Measurements from ENCODE around the gene SELPLG.
"Not testable (repeated sequence)": the region's sequence is repeated elsewhere in the genome, so short reads cannot be mapped to it uniquely, and the experiment has no call there.

The SELPLG gene

DNA sequence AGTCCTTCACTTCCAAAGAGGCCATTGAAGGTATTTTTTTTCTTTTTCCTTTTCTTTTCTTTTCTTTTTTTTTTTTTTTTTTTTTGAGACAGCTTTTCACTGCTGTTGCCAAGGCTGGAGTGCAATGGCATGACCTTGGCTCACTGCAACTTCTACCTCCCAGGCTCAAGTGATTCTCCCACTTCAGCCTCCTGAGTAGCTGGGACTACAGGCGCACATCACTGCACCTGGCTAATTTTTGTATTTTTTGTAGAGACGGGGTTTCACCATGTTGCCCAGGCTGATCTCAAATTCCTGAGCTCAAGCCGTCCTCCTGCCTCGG, 14.8 kb downstream of the SELPLG start:
- DNase-seq: not testable (repeated sequence)

DNA sequence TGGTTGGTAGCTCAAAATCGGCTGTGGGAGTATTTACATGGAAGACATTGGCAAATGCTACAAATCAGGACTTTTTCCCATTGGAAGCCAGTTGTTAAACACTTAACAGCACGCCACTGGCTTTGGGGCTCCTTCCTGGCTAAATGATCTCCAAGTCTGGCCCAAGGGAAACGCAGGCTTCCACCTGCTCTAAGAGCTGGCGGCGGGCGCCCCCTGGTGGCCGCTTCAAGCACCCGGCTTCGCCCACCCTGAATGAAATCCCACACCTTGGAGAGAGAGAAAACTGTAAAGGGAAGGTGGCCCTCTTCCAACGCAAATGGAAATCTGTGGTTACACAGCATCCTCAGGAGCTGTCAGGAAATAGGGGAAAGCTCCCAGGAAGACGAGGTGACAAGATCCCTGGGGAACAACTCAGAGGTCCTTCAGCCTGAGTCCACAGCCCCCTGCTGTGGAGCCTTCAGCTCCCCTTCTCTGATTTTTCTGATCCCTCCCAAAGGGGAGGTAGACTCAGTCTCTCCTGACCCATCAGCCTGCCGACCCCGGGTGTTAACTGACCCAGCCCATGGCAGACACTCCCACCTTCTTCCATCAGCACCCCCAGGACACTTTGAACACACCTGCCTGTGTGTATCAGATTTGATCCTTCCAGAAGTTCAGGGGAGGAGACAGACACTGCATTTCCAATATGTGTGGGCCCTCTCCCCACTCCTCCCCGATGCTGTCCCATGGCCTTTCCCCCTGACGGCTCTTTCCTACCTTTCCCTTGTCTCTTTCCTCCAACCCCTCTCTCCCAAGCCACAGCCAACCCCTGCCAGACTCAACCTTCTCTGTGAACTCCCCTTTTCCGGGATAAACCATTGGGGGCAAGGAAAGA, 15.4 kb downstream of the SELPLG start:
- peak; percentile 86 to 96 (median 92) for DNase-seq

DNA sequence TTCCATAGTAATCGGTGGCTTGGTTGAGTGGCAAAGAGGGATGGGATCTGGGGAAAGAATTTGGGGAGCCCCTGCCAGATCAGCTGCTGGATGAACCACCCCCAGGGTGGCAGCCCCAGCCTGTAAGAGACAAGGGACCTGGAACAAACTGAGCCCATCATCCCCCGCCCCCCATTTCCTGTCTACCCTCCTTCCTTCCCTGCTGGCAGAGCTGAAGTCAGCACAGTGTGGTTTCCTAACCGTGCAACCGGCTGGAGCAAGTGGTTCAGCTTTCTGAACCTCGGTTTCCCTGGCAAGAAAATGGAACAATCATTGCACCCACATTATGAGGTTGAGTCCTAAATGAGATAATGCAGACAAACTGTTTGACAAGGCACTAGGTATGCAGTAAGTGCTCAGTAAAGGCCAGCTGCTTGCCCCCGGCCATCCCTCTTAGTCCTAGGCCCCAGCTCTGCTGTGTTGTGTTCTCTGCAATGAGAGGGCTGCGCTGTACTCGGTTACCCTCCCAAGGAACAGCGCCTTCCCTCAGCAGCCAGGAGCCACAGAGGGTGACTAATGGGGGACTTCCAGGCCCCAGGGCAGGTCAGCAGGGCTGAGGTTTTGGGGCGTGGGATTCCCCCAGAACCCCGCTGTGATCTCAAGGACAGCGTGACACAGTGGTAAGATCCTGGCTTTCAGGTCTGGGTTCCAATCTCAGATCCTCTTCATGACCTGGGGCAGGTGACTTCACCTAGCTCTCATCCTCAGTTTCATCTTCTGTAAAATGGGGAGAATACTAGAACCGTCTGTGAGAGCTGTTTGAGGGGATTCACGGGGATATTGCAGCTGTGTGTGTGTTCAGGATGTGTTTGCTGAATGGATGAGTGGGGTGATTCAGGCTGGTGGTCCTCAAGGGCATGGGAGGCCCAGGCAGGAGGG, 16.5 kb downstream of the SELPLG start:
- DNase-seq: peak; percentile 57 to 85 (median 82)

DNA sequence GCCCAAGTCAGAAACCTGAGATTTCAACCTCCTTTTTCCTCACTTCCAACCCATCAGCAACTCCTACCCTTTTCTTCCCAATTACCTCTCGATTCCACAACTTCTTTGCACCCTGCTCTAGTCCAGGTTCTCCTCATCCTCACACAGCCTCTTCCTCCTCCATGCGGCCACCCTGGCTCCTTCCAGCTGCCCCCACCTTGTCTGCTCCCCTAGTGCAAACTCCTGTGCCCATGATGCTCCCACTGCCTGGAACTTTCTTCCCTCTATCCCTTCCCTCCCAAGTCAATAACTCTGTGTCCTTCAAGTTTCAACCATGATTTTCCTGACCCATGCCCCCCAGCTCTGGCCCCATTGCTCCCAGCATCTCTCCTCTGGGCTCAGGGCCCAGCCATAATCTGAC, 17.3 kb downstream of the SELPLG start:
- DNase-seq: no peak

DNA sequence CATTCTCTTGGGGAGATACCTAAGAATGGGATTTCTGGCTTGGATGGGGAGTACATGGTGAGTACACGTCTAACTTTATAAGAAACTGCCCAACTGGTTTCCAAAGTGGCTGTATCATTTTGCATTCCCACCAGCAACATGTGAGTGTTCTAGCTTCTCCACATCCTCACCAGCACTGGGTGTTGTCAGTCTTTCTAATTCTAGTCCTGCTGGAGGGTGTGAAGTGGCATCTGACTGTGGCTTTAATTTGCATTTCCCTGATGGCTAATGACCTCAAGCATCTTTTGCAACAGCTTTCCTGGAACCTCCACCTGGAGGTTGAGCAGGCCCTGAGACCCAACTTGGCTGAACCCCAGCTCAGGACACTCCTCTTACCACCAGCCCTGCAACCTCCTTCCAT, 17.8 kb downstream of the SELPLG start:
- no peak for DNase-seq

DNA sequence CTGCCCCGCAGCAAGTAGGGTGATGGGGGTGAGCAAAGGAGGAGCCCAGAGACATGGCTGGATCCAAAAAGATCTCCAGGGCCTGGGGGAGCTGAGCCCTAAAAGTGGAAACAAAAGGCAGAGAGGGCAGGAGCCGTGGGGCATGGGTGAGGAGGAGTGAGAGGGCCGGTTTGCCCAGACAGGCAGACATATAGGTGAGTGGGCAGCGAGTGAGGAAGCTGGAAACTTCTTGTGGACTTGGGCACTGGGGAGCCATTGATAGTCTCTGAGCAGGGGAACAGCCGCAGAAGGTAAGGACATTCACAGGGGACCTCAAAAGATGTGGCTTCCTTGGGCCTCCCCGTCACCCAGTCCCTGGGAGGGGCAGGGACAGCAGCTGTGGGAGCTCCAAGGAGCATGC, 19.1 kb downstream of the SELPLG start:
- DNase-seq: no peak

DNA sequence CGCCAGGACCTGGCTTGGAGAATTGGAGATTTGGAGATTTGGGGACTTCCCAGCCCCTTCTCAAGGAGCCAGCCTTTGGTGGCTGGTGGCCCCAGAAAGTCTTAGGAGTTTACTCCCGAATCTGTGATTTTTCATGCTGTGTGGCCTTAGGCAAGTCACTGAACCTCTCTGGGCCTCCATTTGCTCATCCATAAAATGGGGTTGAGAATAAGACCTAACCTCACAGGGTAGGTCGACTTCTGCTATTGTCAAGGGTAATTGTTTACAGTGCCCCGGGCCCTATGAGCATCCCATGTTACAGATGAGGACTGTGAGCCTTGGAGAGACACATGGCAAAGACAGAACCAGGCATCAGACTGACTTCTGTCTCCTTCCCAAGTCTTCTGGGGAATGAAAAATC, 19.7 kb downstream of the SELPLG start:
- DNase-seq: no peak

DNA sequence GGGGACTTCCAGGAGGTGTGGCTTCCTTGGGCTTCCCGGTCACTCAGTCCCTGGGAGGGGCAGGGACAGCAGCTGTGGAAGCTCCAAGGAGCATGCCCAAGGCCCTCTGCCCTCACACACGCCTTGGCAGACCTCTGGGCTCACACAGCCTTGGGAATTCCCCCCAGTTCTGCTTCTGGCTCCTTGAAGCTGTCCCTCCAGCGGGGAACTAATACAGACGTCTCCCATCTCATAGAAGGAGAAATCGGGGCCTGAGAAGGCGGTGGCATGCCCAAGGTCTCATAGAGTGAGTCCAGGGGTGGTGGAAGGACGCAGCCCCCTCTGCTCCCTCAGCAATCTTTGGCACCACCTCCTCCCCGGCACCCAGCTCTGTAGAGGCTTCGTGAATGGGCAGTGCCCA, 20.1 kb downstream of the SELPLG start:
- peak; percentile 57 to 85 (median 75) for DNase-seq

DNA sequence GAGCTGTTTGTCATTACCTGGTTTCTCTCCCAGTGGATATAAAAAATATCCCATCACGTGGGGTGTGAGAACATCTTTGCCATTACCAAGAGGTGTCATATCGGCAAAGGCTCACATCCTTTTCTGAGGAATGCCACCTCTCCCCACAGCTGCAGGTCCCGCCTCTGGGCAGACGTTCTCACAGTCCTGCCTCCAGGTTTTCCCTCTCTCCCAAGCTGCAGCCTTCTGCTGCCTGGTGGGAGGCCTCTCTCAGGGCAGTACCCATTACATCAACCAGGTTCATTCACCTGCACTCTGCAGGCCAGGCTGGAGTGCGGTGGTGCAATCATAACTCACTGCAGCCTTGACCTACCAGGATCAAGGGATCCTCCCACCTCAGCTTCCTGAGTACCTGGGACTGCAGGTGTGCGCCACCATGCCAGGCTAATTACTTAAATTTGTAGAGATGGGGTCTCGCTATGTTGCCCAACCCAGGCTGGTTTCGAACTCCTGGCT, 20.9 kb downstream of the SELPLG start:
- DNase-seq: no peak

DNA sequence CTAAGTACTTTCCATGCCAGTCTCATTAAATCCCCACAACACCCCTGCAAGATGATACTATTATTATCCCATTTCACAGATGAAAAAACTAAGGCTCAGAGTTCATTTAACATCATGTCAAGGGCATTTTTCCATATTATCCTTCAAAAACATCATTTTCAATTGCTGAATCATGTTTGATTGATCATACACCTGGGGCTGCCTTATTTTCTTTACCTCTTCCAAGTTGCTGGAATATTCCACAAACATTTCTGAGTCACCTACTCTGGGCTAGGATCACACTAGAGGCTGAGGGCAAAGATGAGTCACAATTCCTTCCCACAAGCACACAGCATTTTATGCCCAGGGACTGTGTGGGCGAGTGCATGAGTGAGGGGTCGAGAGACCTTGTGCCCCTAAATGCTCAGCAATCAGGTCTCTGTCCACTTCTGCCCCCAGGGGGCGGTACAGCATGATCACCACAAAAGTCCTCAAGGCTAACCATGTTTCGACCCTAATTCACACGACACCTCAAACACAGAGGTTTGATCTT, 21.7 kb downstream of the SELPLG start:
- peak; percentile 72 to 83 (median 74) for DNase-seq

DNA sequence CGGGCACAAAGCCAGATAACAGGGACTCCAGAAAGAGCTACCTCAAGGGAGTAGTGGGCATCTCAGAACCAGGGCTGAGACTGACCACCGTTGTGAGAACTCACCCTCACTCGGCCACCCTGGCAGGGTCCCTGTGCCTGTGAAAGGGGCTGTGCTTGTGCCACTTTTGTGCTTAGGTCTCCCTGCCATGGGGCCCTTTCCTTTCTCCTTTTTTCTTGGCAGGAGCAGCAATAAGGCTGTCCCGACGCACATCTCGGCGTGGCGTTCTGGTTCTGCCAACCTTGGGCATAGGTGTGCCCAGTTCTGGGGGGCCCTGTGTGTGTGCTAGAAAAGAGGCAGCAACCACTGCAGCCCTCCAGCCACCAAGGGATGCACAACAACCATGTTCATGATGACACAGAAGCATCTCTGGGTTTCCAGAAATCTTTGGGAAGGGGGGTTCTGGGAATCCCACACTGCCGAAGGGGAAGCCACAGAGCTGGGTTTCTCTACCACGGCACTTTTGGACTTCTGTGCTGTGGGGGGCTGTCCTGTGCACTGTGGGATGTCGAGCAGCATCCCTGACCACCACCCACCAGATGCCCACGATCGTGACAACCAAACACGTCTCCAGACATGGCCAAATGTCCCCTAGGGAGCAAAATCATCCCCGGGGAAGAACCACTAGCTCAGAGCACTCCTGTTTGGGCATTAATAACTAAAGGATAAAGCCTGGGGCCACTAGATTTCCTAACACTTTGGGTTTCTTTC, 22.7 kb downstream of the SELPLG start:
- DNase-seq: no peak

DNA sequence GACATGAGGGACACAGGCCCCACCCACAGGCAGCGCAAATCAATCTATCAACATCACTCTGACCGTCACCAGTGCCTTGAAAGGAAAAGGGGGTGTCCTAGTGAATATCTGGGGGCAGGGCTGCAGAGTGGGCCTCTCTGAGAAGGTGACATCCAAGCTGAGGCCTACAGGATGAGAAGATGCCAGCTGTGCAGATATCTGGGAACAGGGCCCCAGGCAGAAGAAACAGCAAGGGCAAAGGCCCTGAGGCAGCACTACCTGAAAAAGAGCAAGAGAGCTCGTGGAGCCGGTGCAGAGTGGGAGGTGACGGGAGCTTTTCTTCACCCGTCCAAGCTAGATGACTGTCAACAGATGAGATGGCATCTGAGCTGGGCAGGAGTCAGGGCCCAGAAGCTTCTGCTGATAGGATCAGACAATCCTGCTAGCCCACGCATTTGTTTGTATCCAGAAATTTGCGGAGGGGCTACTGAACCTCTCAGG, 23.3 kb downstream of the SELPLG start:
- no peak for DNase-seq

DNA sequence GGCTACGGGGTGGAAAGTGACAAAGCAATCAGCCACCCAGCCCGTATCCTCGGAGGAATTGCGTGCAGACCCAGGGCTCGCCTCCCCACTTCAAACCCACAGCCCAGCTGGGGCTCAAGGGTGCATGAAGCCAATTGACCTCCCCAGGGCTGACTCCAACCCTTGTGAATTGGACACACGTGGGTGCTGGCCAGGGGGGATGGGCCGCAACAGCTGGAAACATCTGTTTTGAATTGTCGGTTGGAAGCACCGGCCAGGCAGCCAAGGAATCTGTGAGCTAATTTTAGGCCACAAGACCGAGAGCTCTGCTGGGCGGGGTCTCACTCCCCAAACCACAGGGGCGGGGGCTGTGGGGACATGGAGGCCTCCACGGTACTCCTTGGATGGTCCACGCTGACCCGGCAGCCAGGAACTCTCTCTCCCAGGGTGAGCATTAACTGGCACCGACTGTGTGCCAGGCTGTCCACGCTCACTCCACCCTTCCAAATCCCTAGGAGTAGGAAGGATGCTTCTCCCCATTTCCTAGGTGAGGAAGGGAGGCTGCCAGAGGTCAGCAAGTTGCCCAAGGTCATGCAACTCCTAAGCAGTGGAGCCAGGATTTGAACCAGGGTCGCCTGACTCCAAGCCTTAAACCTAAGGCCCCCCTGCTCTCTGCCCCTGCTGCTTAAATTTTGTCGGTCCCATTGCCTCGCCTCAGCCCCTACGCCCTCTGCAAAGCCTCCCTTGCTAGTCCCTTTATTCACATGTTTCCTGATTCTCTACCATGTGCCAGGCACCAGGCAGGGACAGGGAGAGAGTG, 24.0 kb downstream of the SELPLG start:
- peak in 1 of 4 experiments; percentile 9 for DNase-seq

DNA sequence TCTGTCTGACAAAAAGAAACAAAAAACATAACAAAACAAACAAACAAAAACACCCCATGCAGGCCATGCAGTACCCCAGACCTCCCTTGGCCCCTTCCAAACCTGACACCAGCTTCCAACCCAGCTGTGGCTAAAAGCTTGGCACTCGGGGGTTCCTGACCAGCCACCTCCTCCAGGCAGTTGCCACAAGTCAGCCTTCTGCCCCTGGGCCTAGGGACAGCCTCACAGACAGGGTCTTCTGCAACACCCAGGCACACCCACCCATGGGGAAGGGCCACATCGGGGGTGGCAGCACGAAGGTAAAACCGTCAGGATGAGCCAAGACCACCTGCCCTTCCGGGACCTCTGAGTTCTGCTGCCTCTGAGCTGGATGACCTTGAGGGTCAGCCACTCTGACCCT, 25.1 kb downstream of the SELPLG start:
- no peak for DNase-seq

DNA sequence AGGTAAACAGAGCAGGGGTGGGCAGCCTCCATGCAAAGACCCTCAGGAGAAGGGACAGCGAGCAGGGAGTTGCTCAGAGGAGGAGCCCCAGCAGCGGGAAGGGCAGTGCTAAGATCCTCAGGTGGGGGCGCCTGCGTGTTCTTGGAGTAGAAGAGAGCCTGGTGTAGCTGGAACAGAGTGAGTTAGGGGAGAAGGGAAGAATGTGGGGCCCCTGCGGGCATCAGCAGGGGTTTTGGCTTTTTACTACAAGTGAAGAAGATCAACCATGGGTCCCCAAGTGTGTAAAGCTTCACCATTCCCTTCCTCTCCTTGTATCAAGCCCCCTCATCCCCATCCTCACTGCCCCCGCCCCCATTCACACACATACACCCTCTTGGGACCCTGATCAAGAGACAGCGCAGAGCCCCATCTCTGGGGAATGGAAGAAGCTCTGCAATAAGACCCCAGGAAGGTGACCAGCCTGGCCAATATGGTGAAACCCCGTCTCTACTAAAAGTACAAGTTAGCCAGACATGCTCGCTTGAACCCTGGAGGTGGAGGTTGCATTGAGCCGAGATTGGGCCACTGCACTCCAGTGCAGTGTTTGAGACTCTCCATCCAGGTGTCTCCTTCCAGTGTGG, 25.6 kb downstream of the SELPLG start:
- DNase-seq: no peak

DNA sequence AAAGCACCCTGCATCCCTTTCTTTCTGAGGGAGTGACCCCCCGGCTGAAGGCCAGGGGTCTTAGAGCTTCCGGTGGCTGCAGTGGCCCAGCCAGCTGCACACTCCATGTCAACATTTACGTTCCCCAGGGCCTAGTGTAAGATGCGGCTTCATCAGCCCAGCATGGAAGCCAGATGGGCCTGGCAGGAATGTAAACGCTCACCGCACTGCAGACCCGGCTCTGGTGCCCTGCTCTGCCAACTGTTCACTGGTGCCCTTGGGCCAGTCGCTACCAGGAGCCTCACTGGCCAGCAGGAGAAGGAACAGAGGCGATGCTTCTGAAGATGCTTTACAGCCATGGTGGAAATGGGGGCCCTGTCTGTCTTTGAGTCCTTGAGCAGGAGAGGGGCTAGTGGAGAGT, 27.2 kb downstream of the SELPLG start:
- DNase-seq: no peak

DNA sequence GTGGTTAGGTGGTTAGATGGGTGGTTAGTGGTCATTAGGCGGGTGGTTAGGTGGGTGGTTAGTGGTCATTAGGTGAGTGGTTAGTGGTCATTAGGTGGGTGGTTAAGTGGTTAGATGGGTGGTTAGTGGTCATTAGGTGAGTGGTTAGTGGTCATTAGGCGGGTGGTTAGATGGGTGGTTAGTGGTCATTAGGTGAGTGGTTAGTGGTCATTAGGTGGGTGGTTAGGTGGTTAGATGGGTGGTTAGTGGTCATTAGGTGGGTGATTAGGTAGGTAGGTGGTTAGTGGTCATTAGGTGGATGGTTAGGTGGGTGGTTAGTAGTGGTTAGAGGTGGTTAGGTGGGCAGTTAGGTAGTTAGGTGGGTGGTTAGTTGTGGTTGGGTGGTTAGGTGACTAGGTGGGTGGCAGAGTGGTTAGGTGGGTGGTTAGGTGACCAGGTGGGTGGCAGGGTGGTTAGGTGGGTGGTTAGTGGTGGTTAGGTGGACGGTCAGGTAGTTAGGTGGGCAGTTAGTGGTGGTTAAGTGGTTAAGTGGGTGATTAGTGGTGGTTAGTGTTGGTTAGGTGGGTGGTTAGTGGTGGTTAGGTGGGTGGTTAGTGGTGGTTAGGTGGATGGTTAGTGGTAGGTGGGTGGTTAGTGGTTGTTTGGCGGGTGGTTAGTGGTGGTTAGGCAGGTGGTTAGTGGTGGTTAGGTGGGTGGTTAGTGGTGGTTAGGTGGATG, 27.8 kb downstream of the SELPLG start:
- no peak for DNase-seq

DNA sequence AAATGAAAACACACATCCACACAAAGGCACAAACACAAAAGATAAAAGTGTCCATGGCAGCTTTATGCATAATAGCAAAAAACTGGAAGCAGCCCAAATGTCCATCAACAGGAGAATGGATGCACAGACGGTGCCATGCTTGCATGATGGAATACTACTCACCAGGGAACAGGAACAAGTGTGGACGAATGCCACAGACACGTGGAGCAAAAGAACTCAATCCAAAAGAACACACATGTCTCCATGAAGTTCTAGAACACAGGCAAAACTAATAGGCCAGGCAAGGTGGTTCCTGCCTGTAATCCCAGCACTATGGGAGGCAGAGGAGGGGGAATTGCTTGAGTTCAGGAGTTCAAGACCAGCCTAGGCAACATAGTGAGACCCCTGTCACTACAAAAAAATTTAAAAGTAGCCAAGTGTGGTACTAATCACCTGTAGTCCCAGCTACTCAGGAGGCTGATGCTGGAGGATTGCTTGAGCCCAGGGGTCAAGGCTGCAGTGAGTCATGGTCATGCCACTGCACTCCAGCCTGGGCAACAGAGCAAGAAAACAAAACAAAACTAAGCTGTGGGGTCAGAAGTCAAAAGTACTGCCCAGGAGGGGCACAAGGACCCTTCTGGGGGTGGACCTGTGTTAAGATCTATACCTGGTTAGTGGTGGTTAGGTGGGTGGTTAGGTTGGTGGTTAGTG, 28.5 kb downstream of the SELPLG start:
- DNase-seq: peak in 3 of 4 experiments; percentile 28 to 45 (median 42)

DNA sequence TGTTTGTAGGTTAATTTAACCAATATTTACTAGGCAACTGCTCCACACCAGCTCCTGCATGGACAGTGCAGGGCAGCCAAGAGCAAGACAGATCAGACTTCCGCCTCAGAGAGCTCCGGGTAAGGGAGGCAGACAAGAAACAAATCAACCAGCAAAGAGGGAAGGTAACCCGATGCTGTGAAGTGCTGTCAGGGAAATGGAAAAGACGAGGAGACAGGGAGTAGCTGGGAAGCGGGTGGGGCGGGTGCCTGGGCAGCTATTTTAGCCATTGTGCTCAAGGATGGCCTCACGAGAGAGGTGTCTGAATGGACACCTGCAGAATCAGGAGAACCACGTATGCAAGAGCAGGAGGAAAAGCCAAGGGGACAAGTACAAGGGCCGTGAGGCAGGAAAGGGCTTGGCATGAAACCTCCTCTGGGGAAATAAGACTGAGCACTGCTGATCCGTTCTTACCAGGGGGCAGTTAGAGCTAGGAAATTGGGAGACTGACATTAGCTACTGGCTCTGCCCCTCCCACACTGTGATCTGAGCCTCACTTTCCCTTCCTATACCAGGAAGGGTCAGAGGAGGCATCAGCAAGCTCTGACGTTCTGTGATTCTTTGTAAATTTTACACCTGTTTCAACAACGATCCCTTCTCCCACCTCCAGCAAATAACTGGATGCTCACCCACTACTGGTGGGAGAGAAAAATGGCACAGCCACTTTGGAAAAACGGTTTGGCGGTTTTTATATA, 29.3 kb downstream of the SELPLG start:
- DNase-seq: no peak
